ENCODE data around the gene ELAC1. TPM values are rescaled to one million over a fixed set of nuclear protein-coding genes. Genes with fewer than 3 reads are reported as not detected.
"Not testable (repeated sequence)": the region's sequence is repeated elsewhere in the genome, so short reads cannot be mapped to it uniquely, and the experiment has no call there.

Gene ELAC1
- total and polyA plus RNA-seq, 12 donors: 2.6 to 6.7 (median 4.2) TPM

DNA sequence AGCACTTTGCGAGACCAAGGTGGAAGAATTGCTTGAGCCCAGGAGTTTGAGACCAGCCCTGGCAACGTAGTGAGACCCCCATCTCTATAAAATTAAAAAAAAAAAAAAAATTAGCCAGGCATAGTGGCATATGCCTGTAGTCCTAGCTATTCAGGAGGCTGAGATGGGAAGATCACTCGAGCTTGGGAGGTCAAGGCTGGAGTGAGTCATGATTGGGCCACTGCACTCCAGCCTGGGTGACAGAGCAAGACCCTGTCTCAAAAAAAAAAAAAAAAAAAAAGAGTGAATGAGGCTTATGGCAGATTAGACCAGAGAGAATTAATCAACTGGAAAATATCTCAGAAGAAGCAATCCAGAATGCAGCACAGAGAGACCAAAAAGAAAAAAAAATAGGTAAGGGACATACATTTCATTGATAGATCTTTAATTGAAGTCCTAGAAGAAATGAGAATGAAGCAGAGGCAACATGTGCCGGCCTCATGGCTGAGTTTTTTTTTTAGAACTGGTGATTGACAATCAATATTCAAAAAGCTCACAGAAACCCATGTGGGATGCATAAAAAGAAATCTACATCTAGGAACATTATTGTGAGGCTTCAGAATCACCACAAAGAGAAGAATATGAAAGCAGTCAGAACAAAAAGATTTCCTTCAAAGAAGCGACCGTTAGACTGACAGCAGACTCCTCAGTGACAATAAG is 32.2 kb upstream of the ELAC1 start:
- H3K27me3 ChIP-seq: no peaks in the 10 kb centered on the region
- no peak overlapping the region for H3K4me3 ChIP-seq
- intact Hi-C loops (cut with DNase I): loop anchor here in 1 of 10 donors (5.0 kb wide), 1 partner anchor 1192 kb away; no protein-coding TSS in a partner anchor
- TF ChIP-seq, protein P1, sequence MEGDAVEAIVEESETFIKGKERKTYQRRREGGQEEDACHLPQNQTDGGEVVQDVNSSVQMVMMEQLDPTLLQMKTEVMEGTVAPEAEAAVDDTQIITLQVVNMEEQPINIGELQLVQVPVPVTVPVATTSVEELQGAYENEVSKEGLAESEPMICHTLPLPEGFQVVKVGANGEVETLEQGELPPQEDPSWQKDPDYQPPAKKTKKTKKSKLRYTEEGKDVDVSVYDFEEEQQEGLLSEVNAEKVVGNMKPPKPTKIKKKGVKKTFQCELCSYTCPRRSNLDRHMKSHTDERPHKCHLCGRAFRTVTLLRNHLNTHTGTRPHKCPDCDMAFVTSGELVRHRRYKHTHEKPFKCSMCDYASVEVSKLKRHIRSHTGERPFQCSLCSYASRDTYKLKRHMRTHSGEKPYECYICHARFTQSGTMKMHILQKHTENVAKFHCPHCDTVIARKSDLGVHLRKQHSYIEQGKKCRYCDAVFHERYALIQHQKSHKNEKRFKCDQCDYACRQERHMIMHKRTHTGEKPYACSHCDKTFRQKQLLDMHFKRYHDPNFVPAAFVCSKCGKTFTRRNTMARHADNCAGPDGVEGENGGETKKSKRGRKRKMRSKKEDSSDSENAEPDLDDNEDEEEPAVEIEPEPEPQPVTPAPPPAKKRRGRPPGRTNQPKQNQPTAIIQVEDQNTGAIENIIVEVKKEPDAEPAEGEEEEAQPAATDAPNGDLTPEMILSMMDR (IDR thresholded peaks at IDR 0.05): no peak
- DNase-seq (no peak), ATAC-seq (no peak)
- no peaks in the 10 kb centered on the region for H3K4me1 ChIP-seq
- no peaks in the 10 kb centered on the region for H3K9me3 ChIP-seq
- H3K36me3 ChIP-seq: peaks cover 0 to 70% (median 0%) of the 10 kb centered on the region in 9 donors
- WGBS, 2 donors: 96 to 98% methylated on average over 6 of the region's 6 CpGs
- no peak overlapping the region for H3K27ac ChIP-seq

DNA sequence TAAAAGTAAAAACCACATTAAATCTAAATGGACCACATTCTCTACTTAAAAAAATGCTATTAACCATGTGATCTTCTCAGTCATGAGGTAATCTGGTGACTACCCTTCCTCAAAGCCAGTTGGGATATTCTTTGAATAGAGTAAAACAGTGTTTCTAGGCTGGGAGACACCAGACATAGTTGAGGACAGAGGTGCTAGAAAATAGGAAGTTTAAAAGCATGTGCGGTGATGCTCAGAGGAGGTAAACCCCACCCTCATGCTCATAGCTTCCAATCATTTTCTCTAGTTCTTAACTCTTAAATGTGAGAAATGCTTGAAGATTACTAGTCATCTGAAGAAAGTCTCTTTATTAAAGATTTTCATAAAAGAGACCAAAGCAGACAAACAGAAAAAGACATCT is 30.7 kb upstream of the ELAC1 start:
- Histone ChIP-seq H3K27ac (no peak overlapping the region), H3K36me3 (peaks cover 0 to 76% (median 0%) of the 10 kb centered on the region in 9 donors), H3K27me3 (no peaks in the 10 kb centered on the region), H3K4me1 (no peaks in the 10 kb centered on the region), H3K9me3 (no peaks in the 10 kb centered on the region), H3K4me3 (no peak overlapping the region)
- DNase-seq (no peak), ATAC-seq (no peak)
- TF ChIP-seq, protein P1 (IDR thresholded peaks at IDR 0.05): no peak
- 94 to 100% methylated on average over 1 of the region's 1 CpG for WGBS, 2 donors
- intact Hi-C loops (cut with DNase I): loop anchor here in 1 of 10 donors (5.0 kb wide), 1 partner anchor 1190 kb away; no protein-coding TSS in a partner anchor

DNA sequence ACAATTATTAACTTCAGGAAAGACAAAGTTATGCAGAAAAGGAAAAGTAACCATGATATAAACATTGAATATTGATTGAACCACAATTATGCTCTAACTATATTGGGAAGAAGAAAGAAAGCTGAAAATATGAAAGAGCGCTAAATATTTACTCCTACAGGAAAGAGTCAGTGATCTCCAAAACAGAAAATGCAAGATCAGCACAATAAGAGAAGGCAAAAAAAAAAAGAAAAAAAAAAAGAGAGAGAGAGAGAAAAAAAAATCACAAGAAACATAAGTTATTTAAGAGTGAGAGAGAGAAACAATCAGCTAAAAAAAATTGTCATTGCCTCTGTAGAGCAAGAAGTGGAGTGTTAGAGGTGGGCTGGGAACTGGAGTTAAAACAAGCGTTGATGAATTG is 28.9 kb upstream of the ELAC1 start:
- Histone ChIP-seq H3K27me3 (no peaks in the 10 kb centered on the region), H3K4me3 (no peak overlapping the region), H3K4me1 (peaks cover 0 to 5% (median 0%) of the 10 kb centered on the region in 9 donors), H3K9me3 (no peaks in the 10 kb centered on the region), H3K36me3 (peaks cover 0 to 76% (median 0%) of the 10 kb centered on the region in 9 donors), H3K27ac (no peak overlapping the region)
- 94 to 100% methylated on average over 2 of the region's 2 CpGs for WGBS, 2 donors
- TF ChIP-seq, protein P1 (IDR thresholded peaks at IDR 0.05): no peak
- intact Hi-C loops (cut with DNase I): loop anchor here in 1 of 10 donors (5.0 kb wide), 1 partner anchor 1188 kb away; no protein-coding TSS in a partner anchor
- ATAC-seq: no peak
- no peak for DNase-seq

DNA sequence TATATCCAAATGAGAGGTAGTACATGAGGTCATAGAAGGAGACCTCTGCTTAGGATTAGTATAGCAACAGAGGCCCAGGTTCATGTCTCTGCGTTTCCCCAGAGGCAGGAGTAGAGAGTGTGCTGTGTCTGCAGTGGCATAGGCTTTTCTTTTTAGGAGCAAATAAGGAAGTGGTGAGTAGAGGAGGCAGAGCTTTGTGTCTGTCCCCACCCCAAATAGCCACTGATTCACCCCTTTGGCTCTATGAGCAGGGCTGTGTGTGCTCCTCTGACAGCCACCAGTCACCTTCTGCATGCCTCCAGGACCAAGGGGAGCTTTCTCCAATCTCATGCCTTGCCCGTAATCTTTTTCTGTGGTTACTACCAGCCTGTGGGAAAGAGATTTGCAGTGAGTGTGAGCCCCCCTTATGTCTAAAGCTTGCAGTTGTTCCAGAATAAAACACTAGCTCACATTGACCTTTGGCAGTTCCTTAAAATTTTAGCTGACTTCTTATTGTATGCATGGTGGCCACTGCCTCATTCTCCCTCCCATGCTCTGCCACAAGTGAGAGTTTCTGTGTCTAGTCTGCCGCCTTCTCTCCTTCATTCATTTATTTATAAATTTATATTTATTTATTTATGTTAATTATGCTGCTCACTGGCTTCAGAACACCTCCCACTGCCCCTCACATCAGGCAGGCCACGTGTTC is 23.5 kb upstream of the ELAC1 start:
- ATAC-seq (peak in 4 of 8 donors; percentile 44 to 73 (median 68)), DNase-seq (no peak)
- peaks cover 0 to 83% (median 5%) of the 10 kb centered on the region in 9 donors for H3K36me3 ChIP-seq
- WGBS, 2 donors: 89 to 93% methylated on average over 4 of the region's 4 CpGs
- no peaks in the 10 kb centered on the region for H3K9me3 ChIP-seq
- peaks cover 0 to 12% (median 0%) of the 10 kb centered on the region in 9 donors for H3K4me1 ChIP-seq
- H3K27me3 ChIP-seq: no peaks in the 10 kb centered on the region
- TF ChIP-seq, protein P1 (IDR thresholded peaks at IDR 0.05): no peak
- intact Hi-C loops (cut with DNase I): no loop called here
- no peak overlapping the region for H3K4me3 ChIP-seq
- H3K27ac ChIP-seq: peak overlapping the region in 1 of 10 donors; percentile 59

DNA sequence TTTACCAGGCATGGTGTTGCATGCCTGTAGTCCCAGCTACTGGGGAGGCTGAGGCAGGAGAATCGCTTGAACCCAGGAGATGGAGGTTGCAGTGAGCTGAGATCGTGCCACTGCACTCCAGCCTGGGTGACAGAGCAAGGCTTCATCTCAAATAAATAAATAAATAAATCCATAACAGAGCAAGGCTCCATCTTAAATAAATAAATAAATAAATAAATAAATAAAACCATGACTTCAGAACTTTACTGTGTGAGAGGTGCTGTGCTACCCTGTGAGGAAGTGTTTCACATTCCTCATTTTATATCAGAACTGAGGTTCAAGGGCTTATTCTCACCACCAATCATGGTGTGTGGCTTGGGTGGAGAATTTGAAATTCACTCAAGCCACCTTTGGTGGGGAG is 21.9 kb upstream of the ELAC1 start:
- H3K4me3 ChIP-seq; intact Hi-C loops (cut with DNase I); ATAC-seq; H3K27ac ChIP-seq; H3K9me3 ChIP-seq; H3K27me3 ChIP-seq; DNase-seq: not testable (repeated sequence)
- H3K4me1 ChIP-seq: peaks cover 0 to 12% (median 0%) of the 10 kb centered on the region in 9 donors
- peaks cover 0 to 73% (median 5%) of the 10 kb centered on the region in 9 donors for H3K36me3 ChIP-seq
- WGBS, 2 donors: 100% methylated on average over 2 of the region's 2 CpGs

All from heart right ventricle (tissue), 16 donors.